ENCODE results near the gene CDC42BPB.

CDC42BPB gene

GRCh38 chr14:102905116-102906108 lies 151.9 kb downstream of the CDC42BPB start:
- no peak overlapping the region for H3K9ac ChIP-seq (ENCODE audit: low read length)
- H3K36me3 ChIP-seq (ENCODE audit: low read length), result no peaks in the 10 kb centered on the region
- no peak overlapping the region for H3K4me2 ChIP-seq (ENCODE audit: low read depth, low read length, poor library complexity, severe bottlenecking)
- H3K4me3 ChIP-seq (ENCODE audit: insufficient read depth, low read length, poor library complexity, severe bottlenecking), result no peak overlapping the region
- no peaks in the 10 kb centered on the region for H3K9me2 ChIP-seq (replicated peaks; ENCODE audit: insufficient read depth, low read length)
- no peaks in the 10 kb centered on the region for H3K79me2 ChIP-seq (ENCODE audit: insufficient read depth, low read length)
- TF ChIP-seq CTCF (IDR thresholded peaks at IDR 0.05; ENCODE audit: insufficient read depth, low read length, poor library complexity, severe bottlenecking), result no peak
- TF ChIP-seq EZH2phosphoT487 (conservative IDR thresholded peaks at IDR 0.05; ENCODE audit: low read length), result no peak
- no peak overlapping the region for H3K27ac ChIP-seq (ENCODE audit: low read depth, low read length)
- H3F3A ChIP-seq (ENCODE audit: insufficient read depth), result peaks cover 8% of the 10 kb centered on the region
- no peaks in the 10 kb centered on the region for H3K9me3 ChIP-seq (ENCODE audit: insufficient read depth, low read length)
- no peaks in the 10 kb centered on the region for H3K27me3 ChIP-seq (ENCODE audit: low read length)
- no peak overlapping the region for H2AFZ ChIP-seq (ENCODE audit: low read depth, low read length, severe bottlenecking)
- no peaks in the 10 kb centered on the region for H4K20me1 ChIP-seq (ENCODE audit: low read depth, low read length)

DNA sequence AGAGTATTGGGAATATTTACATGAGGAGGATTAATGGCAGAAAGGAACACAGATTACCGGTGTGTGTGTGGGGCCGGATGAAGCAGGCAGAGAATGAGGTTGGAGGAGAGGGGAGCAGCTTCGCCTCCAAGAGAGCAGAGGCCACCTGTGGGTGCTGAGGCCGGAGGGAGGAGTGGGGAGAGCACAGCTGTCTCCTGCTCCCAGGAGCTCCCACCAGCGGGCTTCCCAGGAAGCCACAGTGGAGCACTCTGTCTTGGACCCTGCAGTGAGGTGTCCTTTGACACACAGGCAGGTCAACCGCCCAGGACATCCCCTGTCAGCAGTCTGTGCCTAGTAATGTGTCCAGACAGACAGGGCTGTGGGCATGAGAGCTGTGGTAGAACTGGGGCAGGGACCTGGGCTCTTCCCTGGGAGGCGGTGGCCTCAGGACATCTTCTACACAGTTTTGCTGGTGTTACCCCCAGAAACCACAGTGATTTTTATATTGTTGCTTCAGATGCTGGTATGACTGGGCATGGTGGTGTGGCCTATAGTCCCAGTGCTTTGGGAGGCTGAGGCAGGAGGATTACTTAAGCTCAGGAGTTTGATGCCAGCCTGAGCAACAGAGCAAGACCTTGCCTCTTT lies 153.3 kb downstream of the CDC42BPB start:
- Histone ChIP-seq H2AFZ (ENCODE audit: low read depth, low read length, severe bottlenecking) (no peak overlapping the region), H3K79me2 (ENCODE audit: insufficient read depth, low read length) (no peaks in the 10 kb centered on the region), H3K36me3 (ENCODE audit: low read length) (no peaks in the 10 kb centered on the region), H3K9ac (ENCODE audit: low read length) (no peak overlapping the region), H4K20me1 (ENCODE audit: low read depth, low read length) (no peaks in the 10 kb centered on the region), H3K9me3 (ENCODE audit: insufficient read depth, low read length) (no peaks in the 10 kb centered on the region), H3K4me3 (ENCODE audit: insufficient read depth, low read length, poor library complexity, severe bottlenecking) (no peak overlapping the region), H3K27ac (ENCODE audit: low read depth, low read length) (no peak overlapping the region), H3K4me2 (ENCODE audit: low read depth, low read length, poor library complexity, severe bottlenecking) (no peak overlapping the region), H3F3A (ENCODE audit: insufficient read depth) (peaks cover 8% of the 10 kb centered on the region), H3K9me2 (replicated peaks; ENCODE audit: insufficient read depth, low read length) (no peaks in the 10 kb centered on the region), H3K27me3 (ENCODE audit: low read length) (no peaks in the 10 kb centered on the region)
- TF ChIP-seq CTCF (IDR thresholded peaks at IDR 0.05; ENCODE audit: insufficient read depth, low read length, poor library complexity, severe bottlenecking) (no peak), EZH2phosphoT487 (conservative IDR thresholded peaks at IDR 0.05; ENCODE audit: low read length) (no peak)

GRCh38 chr14:102903248-102903888 lies 154.0 kb downstream of the CDC42BPB start:
- H3K36me3 ChIP-seq (ENCODE audit: low read length), result no peaks in the 10 kb centered on the region
- no peaks in the 10 kb centered on the region for H3K27me3 ChIP-seq (ENCODE audit: low read length)
- no peaks in the 10 kb centered on the region for H4K20me1 ChIP-seq (ENCODE audit: low read depth, low read length)
- H3K9ac ChIP-seq (ENCODE audit: low read length), result no peak overlapping the region
- H2AFZ ChIP-seq (ENCODE audit: low read depth, low read length, severe bottlenecking), result no peak overlapping the region
- H3F3A ChIP-seq (ENCODE audit: insufficient read depth), result peaks cover 8% of the 10 kb centered on the region
- H3K4me2 ChIP-seq (ENCODE audit: low read depth, low read length, poor library complexity, severe bottlenecking), result no peak overlapping the region
- H3K79me2 ChIP-seq (ENCODE audit: insufficient read depth, low read length), result no peaks in the 10 kb centered on the region
- H3K9me2 ChIP-seq (replicated peaks; ENCODE audit: insufficient read depth, low read length), result no peaks in the 10 kb centered on the region
- H3K27ac ChIP-seq (ENCODE audit: low read depth, low read length), result no peak overlapping the region
- TF ChIP-seq EZH2phosphoT487 (conservative IDR thresholded peaks at IDR 0.05; ENCODE audit: low read length) (no peak), CTCF (IDR thresholded peaks at IDR 0.05; ENCODE audit: insufficient read depth, low read length, poor library complexity, severe bottlenecking) (no peak)
- H3K4me3 ChIP-seq (ENCODE audit: insufficient read depth, low read length, poor library complexity, severe bottlenecking), result no peak overlapping the region
- H3K9me3 ChIP-seq (ENCODE audit: insufficient read depth, low read length), result no peaks in the 10 kb centered on the region

Data from SU-DHL-6 (cell line).